ENCODE data around the gene IL22RA2.

The IL22RA2 gene

GRCh38 chr6:137167702-137168377, 5.6 kb downstream of the IL22RA2 start:
- DNase-seq (ENCODE audit: low spot score) = no peak

GRCh38 chr6:137166247-137167098, 7.0 kb downstream of the IL22RA2 start:
- no peak for DNase-seq (ENCODE audit: low spot score)

GRCh38 chr6:137165375-137166246, 7.8 kb downstream of the IL22RA2 start:
- DNase-seq (ENCODE audit: low spot score) = no peak

GRCh38 chr6:137163732-137164318, 9.6 kb downstream of the IL22RA2 start:
- DNase-seq (ENCODE audit: low spot score) = no peak

- no peak for DNase-seq (ENCODE audit: low spot score)
These were observed 10.6 kb downstream of the IL22RA2 start for GRCh38 chr6:137162692-137163306.

GRCh38 chr6:137161949-137162348, 11.5 kb downstream of the IL22RA2 start:
- no peak for DNase-seq (ENCODE audit: low spot score)

- no peak for DNase-seq (ENCODE audit: low spot score)
These were observed 12.7 kb downstream of the IL22RA2 start for GRCh38 chr6:137160763-137161162.

- DNase-seq (ENCODE audit: low spot score) = no peak
These were observed 13.5 kb downstream of the IL22RA2 start for GRCh38 chr6:137159912-137160311.

GRCh38 chr6:137157601-137158000, 15.8 kb downstream of the IL22RA2 start:
- DNase-seq (ENCODE audit: low spot score) = no peak

- DNase-seq (ENCODE audit: low spot score) = no peak
These were observed 16.8 kb downstream of the IL22RA2 start for GRCh38 chr6:137156650-137157049.

- DNase-seq (ENCODE audit: low spot score) = peak; percentile 22
These were observed 17.6 kb downstream of the IL22RA2 start for GRCh38 chr6:137155830-137156229.

- no peak for DNase-seq (ENCODE audit: low spot score)
These were observed 23.4 kb downstream of the IL22RA2 start for GRCh38 chr6:137150072-137150471.

GRCh38 chr6:137149035-137149393, 24.4 kb downstream of the IL22RA2 start:
- no peak for DNase-seq (ENCODE audit: low spot score)

GRCh38 chr6:137148306-137149034, 25.0 kb downstream of the IL22RA2 start:
- DNase-seq (ENCODE audit: low spot score) = peak; percentile 8

- DNase-seq (ENCODE audit: low spot score) = no peak
These were observed 26.2 kb downstream of the IL22RA2 start for GRCh38 chr6:137147195-137147594.

GRCh38 chr6:137146206-137146605, 27.2 kb downstream of the IL22RA2 start:
- no peak for DNase-seq (ENCODE audit: low spot score)

- peak; percentile 9 for DNase-seq (ENCODE audit: low spot score)
These were observed 28.0 kb downstream of the IL22RA2 start for GRCh38 chr6:137145421-137145820.

- DNase-seq (ENCODE audit: low spot score) = no peak
These were observed 37.4 kb downstream of the IL22RA2 start for GRCh38 chr6:137136065-137136464.

- no peak for DNase-seq (ENCODE audit: low spot score)
These were observed 39.0 kb downstream of the IL22RA2 start for GRCh38 chr6:137134483-137134882.

GRCh38 chr6:137133122-137133521, 40.3 kb downstream of the IL22RA2 start:
- no peak for DNase-seq (ENCODE audit: low spot score)
